Measurements from ENCODE around the gene HIF1A. TPM values are rescaled to one million over a fixed set of nuclear protein-coding genes. Genes with fewer than 3 reads are reported as not detected.
A peak's percentile ranks its signal among the peaks of the same experiment; 100 is the strongest.
"Not testable (repeated sequence)": the region's sequence is repeated elsewhere in the genome, so short reads cannot be mapped to it uniquely, and the experiment has no call there.

HIF1A gene
- total RNA-seq, 1 experiment from 2014 or later: 181 TPM

GRCh38 chr14:61737915-61738314, 42.6 kb downstream of the HIF1A start:
- H3K4me3 ChIP-seq (ENCODE audit: insufficient read depth, low read depth, low read length): no peak overlapping the region
- H3K27me3 ChIP-seq (ENCODE audit: control insufficient read depth, insufficient read depth, low read length): no peaks in the 10 kb centered on the region
- H3K36me3 ChIP-seq (replicated peaks; ENCODE audit: control insufficient read depth, insufficient read depth, low read length): peaks cover 49% of the 10 kb centered on the region
- DNase-seq: no peak

GRCh38 chr14:61739133-61739532, 43.8 kb downstream of the HIF1A start:
- peaks cover 42% of the 10 kb centered on the region for H3K36me3 ChIP-seq (replicated peaks; ENCODE audit: control insufficient read depth, insufficient read depth, low read length)
- no peaks in the 10 kb centered on the region for H3K27me3 ChIP-seq (ENCODE audit: control insufficient read depth, insufficient read depth, low read length)
- no peak for DNase-seq
- no peak overlapping the region for H3K4me3 ChIP-seq (ENCODE audit: insufficient read depth, low read depth, low read length)

GRCh38 chr14:61742371-61742770, 47.1 kb downstream of the HIF1A start:
- no peak for DNase-seq
- Histone ChIP-seq H3K27me3 (ENCODE audit: control insufficient read depth, insufficient read depth, low read length) (no peaks in the 10 kb centered on the region), H3K4me3 (ENCODE audit: insufficient read depth, low read depth, low read length) (no peak overlapping the region), H3K36me3 (replicated peaks; ENCODE audit: control insufficient read depth, insufficient read depth, low read length) (peaks cover 42% of the 10 kb centered on the region)

GRCh38 chr14:61744238-61744637, 48.9 kb downstream of the HIF1A start:
- no peak for DNase-seq
- no peaks in the 10 kb centered on the region for H3K27me3 ChIP-seq (ENCODE audit: control insufficient read depth, insufficient read depth, low read length)
- peaks cover 29% of the 10 kb centered on the region for H3K36me3 ChIP-seq (replicated peaks; ENCODE audit: control insufficient read depth, insufficient read depth, low read length)
- no peak overlapping the region for H3K4me3 ChIP-seq (ENCODE audit: insufficient read depth, low read depth, low read length)

GRCh38 chr14:61746346-61746745, 51.0 kb downstream of the HIF1A start:
- not testable (repeated sequence) for H3K27me3 ChIP-seq (ENCODE audit: control insufficient read depth, insufficient read depth, low read length); DNase-seq; H3K4me3 ChIP-seq (ENCODE audit: insufficient read depth, low read depth, low read length)
- H3K36me3 ChIP-seq (replicated peaks; ENCODE audit: control insufficient read depth, insufficient read depth, low read length): peaks cover 24% of the 10 kb centered on the region

- no peaks in the 10 kb centered on the region for H3K27me3 ChIP-seq (ENCODE audit: control insufficient read depth, insufficient read depth, low read length)
- no peak overlapping the region for H3K4me3 ChIP-seq (ENCODE audit: insufficient read depth, low read depth, low read length)
- no peak for DNase-seq
- peaks cover 21% of the 10 kb centered on the region for H3K36me3 ChIP-seq (replicated peaks; ENCODE audit: control insufficient read depth, insufficient read depth, low read length)
Observed at GRCh38 chr14:61746881-61747280, 51.6 kb downstream of the HIF1A start.

- Histone ChIP-seq H3K27me3 (ENCODE audit: control insufficient read depth, insufficient read depth, low read length) (no peaks in the 10 kb centered on the region), H3K4me3 (ENCODE audit: insufficient read depth, low read depth, low read length) (no peak overlapping the region), H3K36me3 (replicated peaks; ENCODE audit: control insufficient read depth, insufficient read depth, low read length) (peaks cover 18% of the 10 kb centered on the region)
- no peak for DNase-seq
Observed at GRCh38 chr14:61747342-61747741, 52.0 kb downstream of the HIF1A start.

GRCh38 chr14:61749264-61749663, 54.0 kb downstream of the HIF1A start:
- Histone ChIP-seq H3K36me3 (replicated peaks; ENCODE audit: control insufficient read depth, insufficient read depth, low read length) (peaks cover 15% of the 10 kb centered on the region), H3K27me3 (ENCODE audit: control insufficient read depth, insufficient read depth, low read length) (no peaks in the 10 kb centered on the region), H3K4me3 (ENCODE audit: insufficient read depth, low read depth, low read length) (no peak overlapping the region)
- no peak for DNase-seq

GRCh38 chr14:61749867-61750266, 54.6 kb downstream of the HIF1A start:
- Histone ChIP-seq H3K27me3 (ENCODE audit: control insufficient read depth, insufficient read depth, low read length) (no peaks in the 10 kb centered on the region), H3K4me3 (ENCODE audit: insufficient read depth, low read depth, low read length) (no peak overlapping the region), H3K36me3 (replicated peaks; ENCODE audit: control insufficient read depth, insufficient read depth, low read length) (peaks cover 12% of the 10 kb centered on the region)
- DNase-seq: peak; percentile 24

GRCh38 chr14:61750708-61751474, 55.6 kb downstream of the HIF1A start:
- Histone ChIP-seq H3K4me3 (ENCODE audit: insufficient read depth, low read depth, low read length) (peak overlapping the region; percentile 56), H3K36me3 (replicated peaks; ENCODE audit: control insufficient read depth, insufficient read depth, low read length) (peaks cover 7% of the 10 kb centered on the region), H3K27me3 (ENCODE audit: control insufficient read depth, insufficient read depth, low read length) (no peaks in the 10 kb centered on the region)
- peak; percentile 89 for DNase-seq

GRCh38 chr14:61751475-61751989, 56.2 kb downstream of the HIF1A start:
- no peak for DNase-seq
- Histone ChIP-seq H3K27me3 (ENCODE audit: control insufficient read depth, insufficient read depth, low read length) (no peaks in the 10 kb centered on the region), H3K36me3 (replicated peaks; ENCODE audit: control insufficient read depth, insufficient read depth, low read length) (peaks cover 3% of the 10 kb centered on the region), H3K4me3 (ENCODE audit: insufficient read depth, low read depth, low read length) (peak overlapping the region; percentile 56)

- no peak for DNase-seq
Observed at GRCh38 chr14:61752626-61753025, 57.3 kb downstream of the HIF1A start.

GRCh38 chr14:61753631-61754030, 58.3 kb downstream of the HIF1A start:
- H3K27me3 ChIP-seq (ENCODE audit: control insufficient read depth, insufficient read depth, low read length): no peaks in the 10 kb centered on the region
- DNase-seq: no peak
- no peaks in the 10 kb centered on the region for H3K36me3 ChIP-seq (replicated peaks; ENCODE audit: control insufficient read depth, insufficient read depth, low read length)
- H3K4me3 ChIP-seq (ENCODE audit: insufficient read depth, low read depth, low read length): no peak overlapping the region

More at GRCh38 chr14:61752626-61753025, 57.3 kb downstream of the HIF1A start:
- no peaks in the 10 kb centered on the region; the same call in 1 of the 2 replicates for H3K36me3 ChIP-seq (replicated peaks; ENCODE audit: control insufficient read depth, insufficient read depth, low read length)
- H3K4me3 ChIP-seq (ENCODE audit: insufficient read depth, low read depth, low read length): no peak overlapping the region
- no peaks in the 10 kb centered on the region for H3K27me3 ChIP-seq (ENCODE audit: control insufficient read depth, insufficient read depth, low read length)

- DNase-seq: no peak
- Histone ChIP-seq H3K36me3 (replicated peaks; ENCODE audit: control insufficient read depth, insufficient read depth, low read length) (no peaks in the 10 kb centered on the region), H3K27me3 (ENCODE audit: control insufficient read depth, insufficient read depth, low read length) (no peaks in the 10 kb centered on the region), H3K4me3 (ENCODE audit: insufficient read depth, low read depth, low read length) (no peak overlapping the region)
Observed at GRCh38 chr14:61754627-61755381, 59.5 kb downstream of the HIF1A start.

GRCh38 chr14:61755382-61755742, 60.0 kb downstream of the HIF1A start:
- H3K27me3 ChIP-seq (ENCODE audit: control insufficient read depth, insufficient read depth, low read length); H3K36me3 ChIP-seq (replicated peaks; ENCODE audit: control insufficient read depth, insufficient read depth, low read length); H3K4me3 ChIP-seq (ENCODE audit: insufficient read depth, low read depth, low read length); DNase-seq: not testable (repeated sequence)

Measured in H7 (cell line).